Natural killer cell (primary cell): ENCODE results near the gene TTC34. TPM values are rescaled to one million over a fixed set of nuclear protein-coding genes. Genes with fewer than 3 reads are reported as not detected.

Source experiments
- ATAC-seq, 3 donors: fragments of 150-1000 bp in 2 of 3; fragments of 200-7000 bp in 1 of 3; cut with Tn5 transposase; 1 replicate in 1 of 3; 2 replicates in 2 of 3; pipeline ENCODE4 v1.10.0; 2021; ENCODE audit warnings: mild to moderate bottlenecking in 2 of 3, moderate library complexity in 2 of 3
- DNase-seq, 2 donors: peaks; one replicate each; pipeline versions ENCODE4 v3.0.0 to v3.0.0-alpha.2; 2013 to 2021; ENCODE audit warnings: mixed read lengths in 1 of 2
- H3K27ac ChIP-seq: one replicate; pipeline ENCODE4 v1.5.1; 2013; ENCODE audit warnings: mild to moderate bottlenecking, low read length
- H3K27me3 ChIP-seq: one replicate; pipeline ENCODE4 v1.6.1; 2013; ENCODE audit warnings: low read length; ENCODE audit not compliant: control insufficient read depth, insufficient read depth
- H3K36me3 ChIP-seq: one replicate; pipeline ENCODE4 v1.6.1; 2013; ENCODE audit warnings: low read length; ENCODE audit not compliant: control insufficient read depth, insufficient read depth
- H3K4me1 ChIP-seq: one replicate; pipeline ENCODE4 v1.6.1; 2013; ENCODE audit warnings: low read length; ENCODE audit not compliant: control insufficient read depth, insufficient read depth
- H3K4me3 ChIP-seq: one replicate; pipeline ENCODE4 v1.5.1; 2013; ENCODE audit warnings: low read length
- H3K9me3 ChIP-seq: one replicate; pipeline ENCODE4 v1.6.1; 2013; ENCODE audit warnings: low read length; ENCODE audit not compliant: control insufficient read depth, insufficient read depth
- H3K27ac Mint-ChIP-seq, 2 donors: one replicate each; pipeline ENCODE4 v1.8.0; 2022; ENCODE audit warnings: mild to moderate bottlenecking in 2 of 2, mixed read lengths in 2 of 2, moderate library complexity in 1 of 2
- H3K27me3 Mint-ChIP-seq, 2 donors: one replicate each; pipeline ENCODE4 v1.8.0; 2022; ENCODE audit warnings: low read depth in 2 of 2, mixed read lengths in 2 of 2
- H3K36me3 Mint-ChIP-seq: one replicate; pipeline ENCODE4 v1.8.0; 2022; ENCODE audit warnings: mixed read lengths
- H3K4me1 Mint-ChIP-seq, 2 donors: one replicate each; pipeline ENCODE4 v1.8.0; 2022; ENCODE audit warnings: mixed read lengths in 2 of 2
- H3K4me3 Mint-ChIP-seq: one replicate; pipeline ENCODE4 v1.8.0; 2022; ENCODE audit warnings: mild to moderate bottlenecking, moderate library complexity, mixed read lengths
- H3K9me3 Mint-ChIP-seq, 2 donors: one replicate each; pipeline ENCODE4 v1.8.0; 2022; ENCODE audit warnings: mixed read lengths in 2 of 2
- CTCF ChIP-seq: fragments of 200-600 bp; IDR thresholded peaks from one replicate; pipeline ENCODE4 v1.8.0; 2022; ENCODE audit warnings: antibody characterized with exemption
- WGBS: methylation state at CpG from one replicate; pipeline ENCODE4 v1.1.7; 2013; ENCODE audit warnings: missing lambda C conversion rate; ENCODE audit not compliant: insufficient coverage; 5-methylcytosine and 5-hydroxymethylcytosine counted together
- intact Hi-C: fragments of 100-400 bp; cut with micrococcal nuclease; formaldehyde crosslinking; loops from one replicate; pipeline ENCODE4 v1.14.2; 2022
- total RNA-seq, 4 donors: library from RNA; stranded (reverse); fragments of 120-200 nt in 1 of 4; gene quantifications; one replicate each; pipeline versions ENCODE4 v1.2.3 to v1.2.4, GENCODE V29; 2013 to 2022

Gene TTC34
- total RNA-seq, 3 donors from 2014 or later (not counting 1 experiment from before 2014, with no cell fraction given), result 0.80 to 1.4 (median 1.2) TPM

- H3K9me3 ChIP-seq, result no peaks in the 10 kb centered on the region
- ATAC-seq (no peak), DNase-seq (no peak)
- WGBS, result 97% methylated on average over 5 of the region's 5 CpGs
- H3K36me3 ChIP-seq, result peaks cover 6% of the 10 kb centered on the region
- intact Hi-C loops, result no loop called here
- H3K4me3 Mint-ChIP-seq, result no peak overlapping the region
- H3K9me3 Mint-ChIP-seq, result no peaks in the 10 kb centered on the region
- peaks cover 0 to 12% of the 10 kb centered on the region in 2 donors for H3K4me1 Mint-ChIP-seq
- TF ChIP-seq CTCF, result no peak
- no peak overlapping the region for H3K27ac ChIP-seq
- H3K4me3 ChIP-seq, result no peak overlapping the region
- H3K4me1 ChIP-seq, result peaks cover 10% of the 10 kb centered on the region
- H3K36me3 Mint-ChIP-seq, result no peaks in the 10 kb centered on the region
- H3K27ac Mint-ChIP-seq, result no peak overlapping the region
- no peaks in the 10 kb centered on the region for H3K27me3 ChIP-seq
- H3K27me3 Mint-ChIP-seq, result no peaks in the 10 kb centered on the region
Measured at GRCh38 chr1:2591233-2591580, 210.3 kb downstream of the TTC34 start.

- no peak for TF ChIP-seq CTCF
- no peak for ATAC-seq
- H3K27me3 ChIP-seq, result no peaks in the 10 kb centered on the region
- peaks cover 6% of the 10 kb centered on the region for H3K36me3 ChIP-seq
- peaks cover 15% of the 10 kb centered on the region for H3K4me1 ChIP-seq
- H3K27ac ChIP-seq, result no peak overlapping the region
- H3K27ac Mint-ChIP-seq, result no peak overlapping the region
- 95% methylated on average over 31 of the region's 31 CpGs for WGBS
- H3K4me1 Mint-ChIP-seq, result peaks cover 2 to 16% of the 10 kb centered on the region in 2 donors
- DNase-seq, result no peak
- intact Hi-C loops, result no loop called here
- H3K27me3 Mint-ChIP-seq, result no peaks in the 10 kb centered on the region
- H3K9me3 Mint-ChIP-seq, result no peaks in the 10 kb centered on the region
- no peaks in the 10 kb centered on the region for H3K9me3 ChIP-seq
- H3K4me3 Mint-ChIP-seq, result no peak overlapping the region
- no peak overlapping the region for H3K4me3 ChIP-seq
- H3K36me3 Mint-ChIP-seq, result no peaks in the 10 kb centered on the region
Measured at GRCh38 chr1:2590233-2591141, 211.0 kb downstream of the TTC34 start.

- H3K9me3 ChIP-seq, result no peaks in the 10 kb centered on the region
- no peak overlapping the region for H3K27ac ChIP-seq
- no peaks in the 10 kb centered on the region for H3K27me3 ChIP-seq
- peak overlapping the region; percentile 42 for H3K4me3 Mint-ChIP-seq
- H3K4me1 Mint-ChIP-seq, result peaks cover 6 to 25% of the 10 kb centered on the region in 2 donors
- no peak overlapping the region for H3K27ac Mint-ChIP-seq
- no peaks in the 10 kb centered on the region for H3K9me3 Mint-ChIP-seq
- intact Hi-C loops, result loop anchor here (5.0 kb wide), 1 partner anchor 62 kb away; the partner anchor contains the start of gene PANK4
- no peak for DNase-seq
- no peak for TF ChIP-seq CTCF
- H3K36me3 ChIP-seq, result peaks cover 6% of the 10 kb centered on the region
- no peak for ATAC-seq
- no peak overlapping the region for H3K4me3 ChIP-seq
- no peaks in the 10 kb centered on the region for H3K27me3 Mint-ChIP-seq
- H3K4me1 ChIP-seq, result peaks cover 24% of the 10 kb centered on the region
- 97% methylated on average over 25 of the region's 25 CpGs for WGBS
- no peaks in the 10 kb centered on the region for H3K36me3 Mint-ChIP-seq
Measured at GRCh38 chr1:2589431-2590232, 211.9 kb downstream of the TTC34 start.
